AG09309 (cell line): ENCODE data around the gene KCNAB3.

ENCODE experiments used
- DNase-seq: peaks from one replicate; pipeline ENCODE4 v3.0.0-alpha.2; 2010; ENCODE audit warnings: low read depth
- H3K4me3 ChIP-seq: 2 replicates; pipeline ENCODE4 v1.5.1; 2011; ENCODE audit warnings: mild to moderate bottlenecking, low read depth, low read length, moderate library complexity; ENCODE audit not compliant: control insufficient read depth
- CTCF ChIP-seq: IDR thresholded peaks from 2 replicates; pipeline ENCODE4 v1.5.1; 2011; ENCODE audit warnings: mild to moderate bottlenecking, low read depth, low read length, inconsistent platforms; ENCODE audit not compliant: insufficient read depth, control insufficient read depth; ENCODE audit errors: missing control alignments

The KCNAB3 gene

GRCh38 chr17:7894226-7894625 lies 35.4 kb downstream of the KCNAB3 start:
- H3K4me3 ChIP-seq, result no peak overlapping the region
- no peak for TF ChIP-seq CTCF
- DNase-seq, result no peak

- DNase-seq, result no peak
- no peak for TF ChIP-seq CTCF
- H3K4me3 ChIP-seq, result no peak overlapping the region
Observed at GRCh38 chr17:7893187-7893880, 36.3 kb downstream of the KCNAB3 start.

GRCh38 chr17:7889166-7889955 lies 40.3 kb downstream of the KCNAB3 start:
- peak; percentile 43 for DNase-seq
- TF ChIP-seq CTCF, result peak; percentile 54
- peak overlapping the region; percentile 4; the same call in 1 of the 2 replicates for H3K4me3 ChIP-seq

GRCh38 chr17:7888184-7888920 lies 41.3 kb downstream of the KCNAB3 start, which contains the start of gene CHD3:
Gene CHD3 (plus strand): TSS chr17:7888789. CDS start chr17:7889001, 212 bp downstream.
- no peak for TF ChIP-seq CTCF
- DNase-seq, result no peak
- H3K4me3 ChIP-seq, result peak within 1 kb of the TSS; percentile 52

- peak; percentile 77 for DNase-seq
- peak overlapping the region; percentile 99 for H3K4me3 ChIP-seq
- no peak for TF ChIP-seq CTCF
Observed at GRCh38 chr17:7887482-7888183, 42.0 kb downstream of the KCNAB3 start.

GRCh38 chr17:7887038-7887481 lies 42.6 kb downstream of the KCNAB3 start:
- H3K4me3 ChIP-seq, result peak overlapping the region; percentile 99
- DNase-seq, result no peak

More at GRCh38 chr17:7887038-7887481, 42.6 kb downstream of the KCNAB3 start:
- TF ChIP-seq CTCF, result no peak
